Measurements from ENCODE around the gene SLC16A12. TPM values are rescaled to one million over a fixed set of nuclear protein-coding genes. Genes with fewer than 3 reads are reported as not detected.
"Not testable (repeated sequence)": the region's sequence is repeated elsewhere in the genome, so short reads cannot be mapped to it uniquely, and the experiment has no call there.

SLC16A12 gene
- total RNA-seq, 1 donor from 2014 or later = 2.2 TPM

DNA sequence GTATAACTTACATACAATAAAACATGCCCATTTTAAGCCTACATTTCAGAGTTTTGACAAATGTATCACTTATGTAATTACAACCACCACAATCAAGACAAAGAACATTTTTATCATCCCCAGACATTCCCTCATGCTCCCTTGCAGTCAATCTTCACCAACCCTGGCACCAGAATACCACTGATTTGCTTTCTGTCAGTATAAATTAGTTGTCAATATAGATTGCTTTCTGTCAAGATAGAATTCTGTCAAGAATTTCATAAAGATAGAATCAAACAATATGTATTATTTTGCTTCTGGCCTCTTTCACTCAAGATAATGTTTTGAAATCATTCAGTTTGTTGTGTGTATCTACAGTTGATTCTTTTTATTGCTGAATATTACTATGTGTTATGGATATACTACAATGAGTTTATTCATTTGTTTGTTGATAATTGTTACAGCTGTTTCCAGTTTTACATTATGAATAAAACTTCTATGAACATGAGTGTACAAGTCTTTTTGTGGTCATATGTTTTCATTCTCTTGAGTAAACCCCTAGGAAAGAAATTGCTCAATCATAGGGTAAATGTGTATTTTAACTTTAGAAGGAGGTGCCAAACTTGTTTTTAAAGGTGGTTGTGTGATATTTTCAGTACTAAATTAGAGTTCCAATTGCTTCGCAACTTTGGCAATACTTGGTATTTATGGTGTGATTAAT, 64.1 kb downstream of the SLC16A12 start:
- no peak for DNase-seq (ENCODE audit: low spot score)

GRCh38 chr10:89470628-89471027, 64.8 kb downstream of the SLC16A12 start:
- DNase-seq (ENCODE audit: low spot score) = no peak

GRCh38 chr10:89469517-89469916, 65.9 kb downstream of the SLC16A12 start:
- DNase-seq (ENCODE audit: low spot score) = no peak

DNA sequence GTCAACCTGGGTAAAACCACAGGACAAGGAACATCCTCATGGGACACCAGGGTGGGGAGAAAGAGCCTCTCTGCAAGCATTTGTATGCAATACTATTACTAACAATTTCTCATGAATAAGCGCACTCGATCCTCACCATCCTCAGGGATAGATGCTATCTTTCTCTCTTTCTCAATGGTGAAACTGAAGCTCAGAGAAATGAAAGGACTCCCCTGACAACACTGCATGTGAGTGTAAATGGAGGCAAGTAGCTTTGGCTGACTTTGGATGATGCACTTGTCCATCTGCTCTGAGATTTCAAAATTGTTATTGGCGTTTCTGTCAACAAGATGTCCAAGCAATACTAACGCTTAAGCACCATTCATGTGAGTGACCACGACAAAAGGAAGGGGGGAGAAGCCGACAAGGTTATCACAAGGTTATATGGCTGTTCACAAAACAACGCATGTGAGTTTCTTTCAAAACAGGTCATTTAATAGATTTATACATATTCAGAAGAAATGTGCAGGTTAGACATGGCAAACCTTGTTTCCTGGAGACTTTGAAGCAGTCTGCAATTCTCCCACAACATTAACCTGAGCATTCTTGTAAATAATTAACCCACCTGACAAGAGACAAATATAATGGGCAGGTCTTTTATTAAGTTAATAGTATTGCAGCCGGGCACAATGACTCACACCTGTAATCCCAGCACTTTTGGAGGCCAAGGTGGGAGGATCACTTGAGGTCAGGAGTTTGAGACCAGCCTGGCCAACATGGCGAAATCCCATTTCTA, 67.0 kb downstream of the SLC16A12 start:
- no peak for DNase-seq (ENCODE audit: low spot score)

GRCh38 chr10:89466599-89467035, 68.8 kb downstream of the SLC16A12 start:
- DNase-seq (ENCODE audit: low spot score) = peak; percentile 80

DNA sequence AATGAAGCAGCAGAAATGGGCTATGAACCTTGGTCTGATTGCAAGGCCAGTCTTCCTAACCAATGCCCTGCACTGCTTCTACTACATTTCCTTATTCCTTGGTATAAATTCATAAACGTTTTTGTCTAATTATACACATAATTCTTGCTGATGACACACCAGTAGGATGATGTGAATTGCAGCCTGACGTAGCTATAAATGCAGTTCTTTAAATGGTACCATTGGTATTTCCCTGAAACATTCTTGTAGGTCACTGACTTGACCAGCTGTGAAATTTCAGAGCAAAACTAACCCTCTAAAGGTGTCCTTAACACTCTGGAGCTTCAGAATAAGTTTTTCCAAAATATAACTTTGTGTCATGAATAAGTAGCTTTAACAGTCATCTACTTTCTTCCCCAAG, 70.2 kb downstream of the SLC16A12 start:
- DNase-seq (ENCODE audit: low spot score) = no peak

- no peak for DNase-seq (ENCODE audit: low spot score)
These were observed 71.4 kb downstream of the SLC16A12 start for GRCh38 chr10:89463846-89464537.

- no peak for DNase-seq (ENCODE audit: low spot score)
These were observed 76.6 kb downstream of the SLC16A12 start for GRCh38 chr10:89458784-89459183.

DNA sequence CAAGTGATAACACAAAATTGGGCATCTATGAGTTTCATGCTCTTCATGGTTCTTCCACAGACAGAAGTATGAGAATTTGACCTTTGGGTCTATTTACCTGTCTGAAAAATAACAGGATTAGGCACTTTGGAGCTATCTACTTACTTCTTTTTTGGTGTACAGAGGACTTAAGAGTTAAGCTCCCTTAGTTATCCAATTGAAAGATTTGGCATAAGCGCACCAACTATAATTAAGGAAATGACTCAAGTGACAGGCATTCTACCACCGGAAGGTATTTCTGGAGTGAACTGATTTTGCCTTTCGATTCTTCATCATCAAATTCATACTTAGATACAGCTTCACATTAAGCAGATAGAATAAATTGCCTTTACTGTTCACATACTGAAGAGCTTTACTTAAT, 77.1 kb downstream of the SLC16A12 start:
- no peak for DNase-seq (ENCODE audit: low spot score)

DNA sequence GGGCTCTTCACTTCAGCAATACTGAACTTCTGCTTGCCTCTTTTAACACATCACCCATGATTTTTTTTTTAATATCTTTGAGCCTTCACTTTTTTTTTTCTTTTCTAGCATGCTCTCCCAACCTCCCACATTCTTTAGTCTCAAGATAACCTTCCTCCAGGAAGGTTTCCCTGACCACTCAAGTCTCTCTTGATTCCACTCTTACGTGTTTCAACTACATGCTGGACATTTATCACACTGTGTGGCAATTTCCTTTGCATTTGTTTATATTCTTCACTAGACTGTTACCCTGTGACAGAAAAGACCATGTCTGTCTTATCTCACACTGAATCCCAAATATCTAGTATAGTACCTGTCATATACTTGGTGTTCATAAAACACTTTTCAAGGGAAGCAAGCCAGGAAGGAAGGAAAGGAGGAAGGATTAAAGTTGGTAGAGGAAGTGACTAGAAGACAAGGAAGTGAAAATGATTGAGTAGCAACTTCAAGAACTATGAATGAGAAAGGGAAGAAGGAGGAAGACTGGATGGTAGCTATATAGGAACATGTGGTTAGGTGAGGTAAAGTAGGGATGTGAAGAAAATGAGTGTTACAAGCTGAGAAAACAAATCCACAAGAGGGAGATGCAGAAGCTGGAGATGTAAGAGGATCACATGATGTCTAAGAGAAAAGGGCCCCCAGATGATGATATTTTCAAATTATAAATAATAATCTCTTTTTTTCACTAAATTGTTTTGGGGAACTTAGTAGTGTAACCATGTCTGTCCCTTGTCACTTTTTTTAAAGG, 80.6 kb downstream of the SLC16A12 start:
- DNase-seq (ENCODE audit: low spot score) = no peak

DNA sequence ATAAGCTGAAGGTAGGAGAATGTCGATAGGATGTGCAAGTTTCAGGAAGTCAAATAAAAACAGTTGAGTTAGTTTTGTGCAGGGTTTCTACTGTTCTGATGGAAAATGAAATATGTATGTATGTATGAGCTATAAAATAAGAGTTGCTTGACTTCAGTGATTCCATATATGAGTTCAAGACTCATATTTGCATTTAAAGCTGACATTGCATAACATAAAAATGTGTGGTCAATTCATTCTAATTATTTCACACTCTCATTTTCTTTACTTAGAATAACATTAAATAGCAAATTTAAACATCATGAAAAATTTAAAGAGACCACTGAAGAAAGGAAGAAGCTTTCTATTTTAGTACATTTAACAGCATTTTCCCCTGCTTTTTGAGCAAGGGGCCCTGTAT, 83.2 kb downstream of the SLC16A12 start:
- no peak for DNase-seq (ENCODE audit: low spot score)

GRCh38 chr10:89450901-89451300, 84.5 kb downstream of the SLC16A12 start:
- DNase-seq (ENCODE audit: low spot score) = no peak

GRCh38 chr10:89444819-89445218, 90.6 kb downstream of the SLC16A12 start:
- DNase-seq (ENCODE audit: low spot score) = not testable (repeated sequence)

GRCh38 chr10:89442289-89442688, 93.1 kb downstream of the SLC16A12 start:
- no peak for DNase-seq (ENCODE audit: low spot score)

GRCh38 chr10:89440226-89441009, 95.0 kb downstream of the SLC16A12 start:
- DNase-seq (ENCODE audit: low spot score) = no peak

GRCh38 chr10:89438525-89438924, 96.9 kb downstream of the SLC16A12 start:
- no peak for DNase-seq (ENCODE audit: low spot score)

- peak; percentile 72 for DNase-seq (ENCODE audit: low spot score)
These were observed 103.4 kb downstream of the SLC16A12 start for GRCh38 chr10:89431977-89432376.

DNA sequence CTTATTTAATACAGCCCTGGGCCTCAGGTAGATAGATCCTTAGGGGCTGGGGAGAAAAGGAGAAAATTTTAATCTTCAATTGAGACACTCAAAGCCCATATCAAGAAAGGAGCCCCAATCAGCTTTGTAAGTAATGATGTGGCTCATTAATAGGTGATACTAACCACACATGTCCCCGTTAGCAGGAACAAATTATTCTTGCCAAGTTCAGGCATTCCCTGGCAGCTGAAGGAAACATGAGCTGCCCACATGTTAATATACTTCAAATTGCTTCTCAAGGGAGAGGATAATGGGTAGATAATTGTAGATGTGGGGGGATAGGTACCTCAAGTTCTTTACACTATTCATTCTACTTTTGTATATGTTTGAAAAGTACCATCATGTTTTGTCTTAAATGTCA, 106.5 kb downstream of the SLC16A12 start:
- DNase-seq (ENCODE audit: low spot score) = no peak

- DNase-seq (ENCODE audit: low spot score) = no peak
These were observed 107.8 kb downstream of the SLC16A12 start for GRCh38 chr10:89427629-89428028.

- peak; percentile 67 for DNase-seq (ENCODE audit: low spot score)
These were observed 109.0 kb downstream of the SLC16A12 start for GRCh38 chr10:89426230-89426868.

Data from umbilical cord (tissue), 2 donors.